K562 treated with DMSO at 1 percent for 48 hours (cell line): ENCODE results near the gene TEX48. TPM values are rescaled to one million over a fixed set of nuclear protein-coding genes. Genes with fewer than 3 reads are reported as not detected.

ENCODE experiments used
- total RNA-seq: library from RNA; unstranded; fragments of 300-600 nt; gene quantifications from 2 replicates; pipeline ENCODE4 v1.2.3, GENCODE V29; 2022; ENCODE audit warnings: low replicate concordance; ENCODE audit errors: extremely low read depth

The TEX48 gene, protein sequence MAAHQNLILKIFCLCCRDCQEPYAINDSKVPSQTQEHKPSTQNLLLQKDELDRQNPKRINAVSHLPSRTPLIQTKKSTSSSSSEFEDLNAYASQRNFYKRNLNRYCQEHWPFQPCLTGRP
- total RNA-seq, result not detected in 2 replicates

DNA sequence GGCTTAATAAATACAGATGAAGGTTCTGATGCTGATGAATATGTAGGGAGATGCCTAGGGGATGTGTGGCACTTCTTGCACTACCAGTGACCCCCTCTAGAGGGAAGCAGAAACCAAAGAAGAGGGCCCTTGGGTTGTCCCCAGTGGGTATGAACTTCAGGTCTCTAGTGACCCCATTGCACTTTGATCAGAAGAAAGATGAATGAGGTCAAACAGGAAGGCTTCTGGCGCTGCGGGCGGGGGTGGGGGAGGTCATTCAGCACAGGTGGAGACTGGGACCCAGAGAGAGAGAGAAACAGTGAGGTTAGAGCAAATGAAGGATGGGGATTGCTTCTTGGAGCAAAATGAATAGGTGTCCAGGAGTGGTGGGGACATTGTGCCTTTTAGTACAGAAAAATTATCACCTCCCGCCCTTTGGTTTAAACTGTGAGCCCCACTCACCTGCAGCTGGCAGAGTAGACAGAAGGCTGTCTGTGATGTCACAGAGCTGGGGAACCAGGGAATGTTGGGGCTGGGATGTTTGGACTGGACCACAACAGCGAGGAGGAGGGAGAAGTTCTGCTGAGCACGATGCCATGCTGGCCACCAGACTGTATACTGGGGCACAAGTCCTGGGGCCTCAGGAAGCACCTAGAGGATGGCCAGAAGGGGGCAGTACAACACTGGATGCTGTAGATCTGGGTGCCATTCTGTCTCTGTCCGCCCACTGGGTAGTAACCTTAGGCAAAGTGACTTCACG is at the start of gene TEX48:
Gene TEX48, minus strand, starts transcription at position 599 of the 739 bp plus-strand sequence. CDS start 10,469 bp downstream, outside the sequence.

DNA sequence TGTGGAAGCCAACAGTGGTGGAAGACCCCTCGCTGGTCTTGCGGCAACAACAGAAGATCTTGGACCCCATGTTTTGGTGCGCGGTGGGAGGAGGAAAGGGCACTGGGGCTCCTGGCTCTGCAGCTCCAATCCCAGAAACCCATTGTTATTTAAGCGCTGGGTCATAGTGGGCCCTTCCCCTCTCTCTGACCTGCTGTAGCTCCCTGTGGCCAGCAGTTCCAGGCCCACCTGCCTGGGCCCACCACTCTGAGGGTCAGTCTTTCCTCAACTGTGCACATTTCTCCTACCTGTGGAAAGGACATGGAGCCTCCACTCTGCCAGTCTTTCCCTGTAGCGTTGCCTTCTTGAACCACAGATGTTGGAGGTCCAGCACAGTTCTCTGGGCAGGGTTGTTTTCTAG is 24.3 kb downstream of the TEX48 start, which contains the start of gene TEX53:
Gene TEX53, minus strand, starts transcription at position 101 of the 400 bp plus-strand sequence. Its CDS starts 31 bp downstream, at position 70.

Other genes starting within 250 kb of the TEX48 start
- not detected in 2 replicates for gene WHRN, start 176.7 kb downstream of the TEX48 start, total RNA-seq
- not detected in 2 replicates for gene ATP6V1G1, start 94.4 kb downstream of the TEX48 start, total RNA-seq
- not detected in 2 replicates for gene TMEM268, start 70.9 kb downstream of the TEX48 start, total RNA-seq
- not detected in 2 replicates for gene TEX53, start 24.4 kb downstream of the TEX48 start, total RNA-seq
- not detected in 2 replicates for gene TNFSF15, start 123.8 kb upstream of the TEX48 start, total RNA-seq
- gene TNFSF8, start 248.4 kb upstream of the TEX48 start, total RNA-seq, result not detected in 2 replicates